ENCODE measurements around the gene PTPA.

The PTPA gene

DNA sequence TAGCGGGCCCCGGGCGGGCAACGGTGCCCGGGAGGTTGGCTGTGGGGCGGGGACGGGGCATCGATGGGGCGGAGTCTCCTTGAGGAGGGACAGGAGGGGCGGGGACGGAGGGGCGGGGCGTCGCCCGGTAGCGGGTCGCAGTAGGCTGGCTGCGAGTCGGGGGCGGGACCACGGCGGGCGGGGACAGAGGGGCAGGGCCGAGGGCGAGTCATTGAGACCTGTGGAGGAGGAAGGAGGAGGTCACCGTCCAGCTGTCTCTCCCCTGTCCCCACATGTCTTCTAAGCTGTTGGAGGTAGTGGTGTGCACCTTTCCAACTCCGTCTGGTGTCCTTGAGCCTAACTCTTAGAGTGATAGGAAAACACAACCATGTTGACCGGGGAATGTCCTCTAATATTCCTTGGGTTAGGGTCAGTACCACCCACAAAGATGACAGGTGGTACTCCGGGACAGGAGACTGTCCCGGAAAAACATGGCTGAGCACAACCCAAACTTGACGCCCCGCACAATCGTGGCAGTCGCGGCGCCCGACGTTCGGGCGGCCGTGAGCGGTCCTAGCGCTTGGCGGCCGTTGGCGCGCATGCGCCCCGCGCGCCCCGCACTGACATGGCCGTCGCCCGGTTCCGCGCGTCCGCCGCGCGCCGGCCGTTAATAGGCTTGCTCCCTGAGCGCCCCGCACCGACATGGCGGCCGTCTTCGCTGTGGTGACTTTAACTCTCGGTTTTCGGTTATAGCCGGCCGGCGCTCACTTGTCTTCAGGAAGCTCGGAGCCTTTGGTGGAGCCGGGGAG is at the start of gene PTPA, which contains the start of gene CRAT:
PTPA (plus strand) TSS at position 676 of the 788 bp plus-strand sequence. CDS start 186 bp downstream, outside the sequence.
CRAT (minus strand) TSS at position 54 of the 788 bp plus-strand sequence. CDS start 284 bp downstream, outside the sequence.
- no peak for FAIRE-seq

DNA sequence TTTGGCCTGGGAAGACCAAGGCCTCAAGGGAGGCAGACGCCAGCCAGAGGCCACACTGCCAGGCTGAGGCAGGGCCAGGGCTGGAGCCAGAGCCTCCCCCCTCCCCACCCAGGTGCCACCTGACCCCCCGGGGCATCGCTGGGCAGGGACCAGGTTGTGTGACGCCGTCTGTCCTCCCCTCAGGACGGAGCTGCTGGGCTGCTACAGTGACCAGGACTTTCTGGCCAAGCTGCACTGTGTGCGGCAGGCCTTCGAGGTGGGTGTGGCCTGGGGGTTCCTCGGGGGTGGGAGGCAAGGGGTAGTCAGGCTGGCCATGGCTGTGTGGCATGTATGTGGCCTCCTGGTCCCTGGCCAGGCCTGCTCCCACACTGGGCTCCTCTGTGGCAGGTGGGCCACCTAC is 48.2 kb upstream of the PTPA start:
- no peak for FAIRE-seq

DNA sequence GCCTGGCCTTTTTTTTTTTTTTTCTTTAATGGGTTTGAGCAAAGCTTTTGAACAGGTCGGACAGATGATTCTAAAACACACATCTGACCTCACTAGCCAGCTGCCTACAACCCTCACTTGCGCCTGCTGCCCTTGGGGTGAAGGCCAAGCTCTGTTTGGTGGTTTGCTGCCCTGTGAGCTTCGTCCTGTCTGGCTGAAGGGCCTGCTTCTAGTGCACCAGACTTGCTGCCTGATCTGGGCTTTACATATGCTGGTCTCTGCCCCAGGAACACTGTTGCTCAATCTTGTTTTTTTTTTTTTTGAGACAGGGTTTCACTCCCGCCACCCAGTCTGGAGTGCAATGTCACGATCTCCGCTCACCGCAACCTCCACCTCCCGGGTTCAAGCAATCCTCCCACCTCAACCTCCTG is 46.7 kb upstream of the PTPA start:
- no peak for FAIRE-seq

DNA sequence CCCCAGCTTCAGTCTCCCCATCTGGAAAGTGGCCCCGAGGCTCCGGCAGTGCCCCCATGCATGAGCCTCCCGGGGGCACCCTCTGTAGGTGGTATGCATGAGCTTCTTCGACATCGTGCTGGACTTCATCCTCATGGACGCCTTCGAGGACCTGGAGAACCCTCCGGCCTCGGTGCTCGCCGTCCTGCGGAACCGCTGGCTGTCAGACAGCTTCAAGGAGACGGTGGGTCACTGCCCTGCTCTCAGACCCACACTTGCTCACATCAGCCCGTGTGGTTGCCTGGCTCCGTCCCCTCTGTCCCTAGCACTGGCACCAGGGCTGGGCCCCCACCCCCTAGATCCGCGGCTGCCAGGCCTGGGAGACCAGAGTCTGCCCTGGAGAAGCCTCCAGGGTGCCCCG is 43.1 kb upstream of the PTPA start:
- FAIRE-seq: no peak

DNA sequence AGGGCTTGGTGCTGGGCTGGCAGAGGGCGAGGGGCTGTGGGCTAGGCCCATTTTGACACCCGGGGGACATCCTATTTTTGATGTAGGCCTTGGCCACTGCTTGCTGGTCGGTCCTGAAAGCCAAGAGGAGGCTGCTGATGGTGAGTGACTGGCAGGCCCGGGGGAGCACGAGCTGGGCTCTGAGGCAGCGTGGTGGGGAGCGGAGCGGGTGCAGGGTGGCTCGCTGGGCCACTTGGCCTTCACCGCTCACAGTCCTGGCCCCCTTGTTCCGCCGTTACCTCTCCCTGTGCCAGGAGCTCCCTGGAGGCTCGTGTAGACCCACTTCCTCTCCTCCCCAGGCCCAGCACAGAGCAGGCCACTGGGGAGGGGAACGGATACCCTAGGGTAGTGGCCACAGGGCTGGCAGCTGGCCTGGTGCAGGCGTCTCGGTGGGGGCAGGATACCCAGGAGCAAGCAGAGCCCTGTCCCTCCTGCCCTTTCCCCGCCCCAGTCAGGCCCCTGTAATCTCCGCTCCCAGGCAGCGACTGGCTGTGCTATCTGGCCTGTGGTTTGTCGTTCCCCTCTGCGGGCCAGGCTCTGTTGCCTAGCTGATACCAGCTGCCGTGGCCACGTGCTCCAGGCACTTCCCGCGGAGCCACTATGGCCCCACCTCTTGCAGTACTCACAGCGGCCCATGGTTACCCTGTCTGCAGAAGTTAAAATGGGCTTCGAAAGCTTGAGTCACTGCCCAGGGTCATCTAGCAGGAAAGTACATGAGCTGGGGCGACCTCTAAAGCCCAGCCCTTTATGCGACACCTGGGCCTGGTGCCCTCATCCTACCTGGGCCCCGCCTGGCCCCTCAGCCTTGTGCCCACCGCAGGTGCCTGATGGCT is 42.0 kb upstream of the PTPA start:
- no peak for FAIRE-seq

DNA sequence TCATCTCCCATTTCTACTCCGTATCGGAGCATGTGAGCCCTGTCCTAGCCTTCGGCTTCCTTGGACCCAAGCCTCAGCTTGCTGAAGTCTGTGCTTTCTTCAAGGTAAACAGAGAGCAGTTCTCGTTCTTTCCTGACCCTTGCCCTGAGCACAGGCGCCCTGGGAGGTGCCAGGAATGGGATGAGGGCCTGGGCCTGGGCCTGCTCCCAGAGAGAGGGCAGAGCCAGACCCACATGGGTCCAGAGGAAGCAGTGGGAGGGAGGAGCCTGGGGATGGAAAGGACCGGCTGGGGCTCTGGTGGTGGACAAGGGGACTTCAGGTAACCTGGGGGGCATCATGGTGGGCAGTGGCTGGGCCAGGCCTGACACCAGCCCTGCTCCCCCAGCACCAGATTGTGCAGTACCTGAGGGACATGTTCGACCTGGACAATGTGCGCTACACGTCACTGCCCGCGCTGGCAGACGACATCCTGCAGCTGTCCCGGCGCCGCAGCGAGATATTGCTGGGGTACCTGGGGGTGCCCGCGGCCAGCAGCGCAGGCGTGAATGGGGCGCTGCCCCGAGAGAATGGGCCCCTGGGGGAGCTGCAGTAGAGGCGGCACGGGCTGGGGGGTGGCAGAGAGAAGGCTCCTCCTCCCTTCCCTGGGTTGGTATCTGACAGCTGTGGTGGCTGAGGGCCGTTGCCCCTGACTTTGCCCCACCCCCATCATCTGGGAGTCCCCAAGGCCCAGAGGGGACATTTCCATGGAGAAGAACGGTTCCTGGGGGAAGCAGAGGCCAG is 41.2 kb upstream of the PTPA start:
- FAIRE-seq: no peak

DNA sequence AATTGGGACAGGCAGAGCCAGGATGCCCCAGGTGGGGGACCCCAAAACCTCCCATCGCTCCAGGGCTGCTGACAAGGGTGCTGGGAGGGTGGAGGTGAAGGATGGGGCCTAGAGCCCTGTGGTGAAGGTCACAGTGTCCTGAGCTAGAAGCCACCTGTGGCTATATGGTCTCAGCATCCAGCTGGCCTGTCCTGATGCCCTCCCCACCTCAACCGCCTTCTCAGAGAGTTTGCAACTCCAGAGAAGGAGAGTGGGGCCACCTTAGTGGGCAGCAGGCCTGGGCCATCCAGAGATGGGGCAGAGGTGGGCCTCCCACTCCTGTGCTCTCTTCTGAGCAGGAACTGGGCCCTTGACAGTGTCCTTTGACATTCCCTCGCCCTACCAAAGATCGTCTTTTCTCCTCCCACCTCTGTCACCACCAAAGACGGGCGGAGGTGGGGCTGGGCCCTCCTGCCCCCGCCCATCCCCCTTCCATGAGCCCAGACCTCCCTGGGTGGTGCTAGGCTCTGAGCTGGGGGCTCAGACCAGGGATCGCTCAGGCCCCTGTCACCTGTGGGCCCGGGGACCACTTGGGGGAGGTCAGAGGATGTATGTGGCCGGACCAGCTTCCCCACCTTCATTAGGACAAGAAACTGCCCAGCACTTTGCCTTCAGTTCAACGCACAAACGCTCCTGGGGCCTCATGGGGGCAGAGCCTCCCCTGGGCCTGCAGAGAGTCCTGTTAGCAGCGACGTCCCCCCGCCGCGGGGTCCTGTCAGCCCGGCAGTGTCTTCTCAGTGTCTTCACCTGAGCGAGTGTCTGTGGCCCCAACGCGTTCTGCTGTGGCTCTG is 40.3 kb upstream of the PTPA start:
- no peak for FAIRE-seq

DNA sequence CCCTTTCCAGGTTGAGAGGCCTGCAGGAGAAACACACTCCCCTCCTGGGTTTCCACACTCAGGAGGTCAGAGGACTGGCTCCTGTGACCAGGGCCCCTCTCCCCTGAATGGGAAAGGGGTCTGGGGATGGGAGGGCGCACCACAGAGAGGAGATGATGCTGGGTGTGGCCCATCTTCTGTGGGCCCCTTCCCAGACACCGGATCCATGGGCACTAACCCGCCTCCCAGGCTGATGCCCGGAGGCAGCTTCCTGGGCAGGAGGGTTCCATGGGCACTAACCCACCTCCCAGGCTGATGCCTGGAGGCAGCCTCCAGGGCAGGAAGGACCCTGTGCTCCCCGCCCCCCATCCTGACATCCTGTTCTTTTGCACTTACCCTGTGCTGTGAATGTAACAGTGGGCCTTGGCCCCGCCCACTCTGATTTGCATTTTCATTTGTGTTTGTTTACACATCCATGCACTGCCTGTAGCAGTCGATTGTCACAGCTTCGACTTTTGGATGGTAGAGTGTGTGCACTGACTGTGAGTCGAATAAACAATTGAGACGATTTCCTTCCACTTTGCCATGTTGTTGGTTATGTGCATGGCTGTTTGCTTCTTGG is 39.6 kb upstream of the PTPA start:
- FAIRE-seq: no peak

DNA sequence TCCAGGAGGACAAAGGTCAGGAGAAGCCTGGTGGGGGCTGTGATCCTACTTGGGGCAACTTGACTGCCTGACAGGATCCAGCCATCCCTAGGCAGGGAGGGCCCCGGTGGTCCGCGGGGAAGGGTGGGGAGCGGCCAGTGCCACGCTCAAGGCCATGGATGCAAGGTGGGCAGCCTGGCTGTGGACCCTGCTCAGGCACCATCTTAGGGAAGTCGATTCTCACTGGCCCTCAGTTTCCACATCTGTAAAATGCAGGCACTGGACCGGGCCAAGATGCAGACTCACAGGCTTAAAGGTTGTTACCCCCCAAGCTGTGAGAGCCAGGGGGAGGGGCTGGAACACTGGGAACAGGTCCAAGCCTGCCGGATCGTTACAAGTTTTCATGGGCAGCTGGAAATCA is 39.0 kb upstream of the PTPA start:
- no peak for FAIRE-seq

DNA sequence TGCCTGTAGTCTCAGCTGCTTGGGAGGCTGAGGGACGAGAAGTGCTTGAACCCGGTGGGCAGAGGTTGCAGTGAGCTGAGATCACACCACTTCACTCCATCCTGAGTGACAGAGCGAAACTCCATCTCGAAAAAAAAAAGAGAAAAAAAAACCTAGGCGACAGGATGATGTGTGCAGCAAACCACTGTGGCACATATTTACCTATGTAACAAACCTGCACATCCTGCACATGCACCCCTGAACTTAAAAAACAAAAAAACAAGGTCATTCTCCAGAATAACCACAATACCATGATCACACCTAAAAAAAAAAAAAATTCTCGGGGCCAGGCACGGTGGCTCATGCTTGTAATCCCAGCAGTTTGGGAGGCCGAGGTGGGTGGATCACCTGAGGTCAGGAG is 37.8 kb upstream of the PTPA start:
- FAIRE-seq: no peak

DNA sequence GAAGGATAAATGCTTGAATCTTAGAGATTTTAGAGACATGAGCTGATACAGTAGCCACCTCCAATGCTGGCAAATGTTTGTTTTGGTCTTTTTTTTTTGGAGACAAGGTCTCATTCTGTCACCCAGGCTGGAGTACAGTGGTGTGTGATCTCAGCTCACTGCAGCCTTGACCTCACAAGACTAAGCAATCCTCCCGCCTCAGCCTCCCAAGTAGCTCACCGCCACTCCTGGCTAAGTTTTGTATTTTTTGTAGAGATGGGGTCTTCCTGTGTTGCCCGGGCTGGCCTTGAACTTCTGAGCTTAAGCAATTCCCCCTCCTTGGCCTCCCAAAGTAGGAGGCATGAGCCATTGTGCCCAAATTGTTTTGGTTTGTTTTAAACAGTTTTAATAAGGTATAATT is 37.1 kb upstream of the PTPA start:
- FAIRE-seq: no peak

DNA sequence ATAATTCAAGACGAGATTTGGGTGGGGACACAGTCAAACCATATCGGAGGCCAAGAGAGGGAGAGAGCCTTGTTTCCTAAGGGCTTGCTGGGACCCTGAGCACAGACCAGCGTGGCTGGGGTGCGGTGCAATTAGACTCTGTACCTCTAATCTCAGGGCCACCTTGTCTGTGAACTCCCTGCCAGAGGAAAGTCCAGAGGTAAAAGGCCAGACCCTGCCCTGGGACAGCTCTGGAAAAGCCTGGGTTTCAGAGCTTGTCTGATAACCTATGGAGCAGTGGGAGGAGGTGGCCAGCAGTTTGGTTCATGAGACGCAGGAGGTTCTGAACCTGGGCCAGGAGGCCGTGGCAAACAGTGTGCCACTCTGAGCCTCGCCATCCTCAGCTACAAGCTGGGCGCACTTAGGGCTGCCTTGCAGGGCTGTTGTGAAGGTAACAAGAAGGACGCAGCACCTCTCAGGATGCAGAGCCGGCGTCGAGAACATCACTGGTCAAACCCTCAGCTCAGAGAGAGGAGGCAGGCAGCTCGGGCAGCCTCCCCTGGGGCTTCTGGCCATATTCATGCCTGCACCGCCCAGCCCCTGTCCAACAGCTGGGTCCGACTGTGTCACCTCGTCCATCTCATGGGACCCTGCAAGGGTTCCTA is 35.1 kb upstream of the PTPA start:
- no peak for FAIRE-seq

DNA sequence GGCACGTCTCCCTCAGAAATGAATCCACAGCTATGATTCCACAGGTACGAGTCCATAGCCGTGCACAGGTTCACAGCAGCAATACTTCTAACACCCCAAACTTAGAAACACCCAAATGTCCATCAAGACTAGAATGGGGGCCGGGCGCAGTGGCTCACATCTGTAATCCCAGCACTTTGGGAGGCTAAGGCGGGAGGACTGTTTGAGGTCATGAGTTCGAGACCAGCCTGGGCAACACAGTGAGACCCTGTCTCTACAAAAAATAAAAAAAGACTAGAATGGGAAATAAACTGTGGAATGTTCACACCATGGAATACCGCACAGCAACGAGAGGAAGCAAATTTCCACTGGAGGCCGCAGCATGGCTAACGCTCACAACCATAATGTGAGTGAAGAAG is 34.6 kb upstream of the PTPA start:
- no peak for FAIRE-seq

DNA sequence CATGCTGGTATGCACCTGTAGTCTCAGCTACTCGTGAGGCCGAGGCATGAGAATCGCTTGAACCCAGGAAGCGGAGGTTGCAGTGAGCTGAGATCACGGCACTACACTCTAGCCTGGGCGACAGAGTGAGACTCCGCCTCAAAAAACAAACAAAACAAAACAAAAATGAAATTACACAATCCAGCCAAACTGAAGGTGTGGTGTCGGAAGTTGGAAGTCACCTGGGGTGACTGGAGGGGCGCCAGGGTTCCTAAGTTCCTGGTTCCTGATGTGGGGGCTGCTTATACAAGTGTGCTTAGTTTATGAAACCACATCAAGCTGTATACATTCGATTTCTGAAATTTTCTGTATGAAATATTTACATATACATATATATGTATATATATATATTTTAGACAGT is 34.0 kb upstream of the PTPA start:
- no peak for FAIRE-seq

DNA sequence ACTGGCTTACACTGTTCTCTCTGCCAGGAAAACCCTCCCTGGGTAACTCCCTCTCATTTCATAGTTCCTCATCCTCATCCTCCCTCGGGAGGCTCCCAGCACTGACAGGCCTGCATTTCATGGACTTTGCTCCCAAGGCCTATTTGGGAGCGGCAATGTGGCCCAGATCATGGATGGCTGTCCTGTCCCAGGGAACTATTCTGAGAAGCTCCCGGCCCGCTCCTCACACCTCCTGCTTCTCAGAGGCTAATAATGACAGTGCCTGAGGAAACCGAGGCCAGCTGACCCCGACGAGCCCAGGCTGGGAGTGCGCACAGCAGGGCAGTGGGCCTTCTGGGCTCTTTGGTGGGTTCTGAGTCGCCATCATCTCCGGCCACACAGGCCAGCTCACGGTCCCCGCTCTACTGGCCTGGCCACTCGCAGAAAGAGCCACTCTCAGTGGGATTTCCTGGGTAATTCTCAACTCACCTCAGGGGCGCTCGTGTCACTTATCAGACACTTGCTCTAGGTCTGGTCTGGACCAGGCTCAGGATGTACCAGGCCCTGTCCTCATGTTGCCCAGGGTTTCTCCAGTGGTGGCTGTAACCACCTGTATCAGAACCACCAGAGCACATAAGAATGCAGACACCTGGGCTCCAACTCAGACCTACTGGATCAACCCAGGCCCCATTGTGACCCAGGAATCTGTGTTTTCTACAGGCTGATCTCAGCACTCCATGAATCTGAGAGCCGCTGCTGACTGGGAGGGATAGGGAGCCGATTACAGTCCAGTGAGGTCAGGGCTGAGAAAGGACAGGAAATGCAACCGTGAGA is 32.3 kb upstream of the PTPA start:
- FAIRE-seq: no peak

DNA sequence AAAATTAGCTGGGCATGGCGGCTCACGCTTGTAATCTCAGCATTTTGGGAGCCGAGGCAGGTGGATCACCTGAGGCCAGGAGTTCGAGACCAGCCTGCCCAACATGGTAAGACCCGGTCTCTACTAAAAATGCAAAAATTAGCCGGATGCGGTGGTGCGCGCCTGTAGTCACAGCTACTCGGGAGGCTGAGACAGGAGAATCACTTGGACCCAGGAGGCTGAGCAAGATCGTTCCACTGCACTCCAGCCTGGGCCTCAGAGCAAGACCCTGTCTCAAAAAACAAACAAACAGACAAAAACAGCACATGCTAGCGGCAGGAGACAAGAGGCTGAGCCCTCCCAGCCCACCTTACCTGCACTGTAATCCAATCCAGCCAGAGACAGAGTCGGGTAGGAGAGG is 31.4 kb upstream of the PTPA start:
- no peak for FAIRE-seq

DNA sequence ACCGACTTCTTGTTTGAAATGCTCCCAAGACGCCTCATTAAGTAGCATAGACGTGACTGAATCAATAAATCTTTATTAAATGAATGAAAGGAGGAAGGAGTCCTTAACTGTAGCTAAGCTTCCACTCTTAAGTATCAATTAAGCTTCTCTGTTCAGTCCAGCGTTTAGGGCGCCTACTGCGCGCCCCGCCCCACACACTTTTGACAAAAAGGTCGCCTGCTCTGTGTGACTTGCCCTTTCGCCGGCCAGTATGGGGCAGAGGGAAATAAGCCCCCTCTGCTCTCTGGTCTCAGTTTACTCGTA is 31.0 kb upstream of the PTPA start:
- FAIRE-seq: no peak

DNA sequence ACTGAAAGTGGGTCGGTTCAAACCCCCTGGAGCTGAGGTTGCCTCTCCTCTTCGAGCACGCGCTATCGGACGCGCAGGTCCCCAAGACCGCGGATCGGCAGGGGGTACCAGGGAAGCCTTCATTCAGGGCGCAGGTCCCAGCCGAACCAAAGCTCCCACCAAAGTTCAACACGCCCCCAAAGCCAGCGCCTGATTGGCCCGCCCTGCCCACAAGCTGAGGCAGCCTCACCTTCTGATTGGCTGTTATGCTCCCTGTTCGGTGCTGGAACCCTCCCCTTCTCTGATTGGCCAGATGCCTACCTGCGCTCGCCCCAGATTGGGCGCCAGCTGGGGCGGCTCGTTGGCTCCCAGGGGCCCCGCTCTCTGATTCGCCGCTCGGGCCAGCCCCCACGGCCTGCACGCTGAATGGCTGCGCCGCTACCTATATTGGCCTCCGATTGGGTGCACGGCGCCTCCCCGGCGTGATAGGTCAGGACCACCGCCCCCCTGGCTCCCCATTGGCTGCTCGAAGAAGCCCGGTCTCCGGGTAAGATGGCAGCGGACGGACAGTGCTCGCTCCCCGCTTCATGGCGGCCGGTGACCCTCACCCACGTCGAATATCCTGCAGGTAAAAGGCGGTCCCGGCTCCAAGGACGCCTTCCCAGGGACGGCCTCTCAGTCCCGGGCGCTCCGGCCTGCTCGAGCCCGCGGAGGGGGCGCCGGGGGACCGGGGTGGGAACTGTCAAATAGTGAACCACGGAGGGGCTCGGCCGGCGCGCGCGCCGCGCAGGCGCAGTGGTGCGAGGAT is 30.4 kb upstream of the PTPA start, which contains the start of gene DOLPP1:
DOLPP1 (plus strand) TSS at position 511 of the 787 bp plus-strand sequence; CDS start at position 532, 21 bp downstream.
- FAIRE-seq: peak; percentile 28

DNA sequence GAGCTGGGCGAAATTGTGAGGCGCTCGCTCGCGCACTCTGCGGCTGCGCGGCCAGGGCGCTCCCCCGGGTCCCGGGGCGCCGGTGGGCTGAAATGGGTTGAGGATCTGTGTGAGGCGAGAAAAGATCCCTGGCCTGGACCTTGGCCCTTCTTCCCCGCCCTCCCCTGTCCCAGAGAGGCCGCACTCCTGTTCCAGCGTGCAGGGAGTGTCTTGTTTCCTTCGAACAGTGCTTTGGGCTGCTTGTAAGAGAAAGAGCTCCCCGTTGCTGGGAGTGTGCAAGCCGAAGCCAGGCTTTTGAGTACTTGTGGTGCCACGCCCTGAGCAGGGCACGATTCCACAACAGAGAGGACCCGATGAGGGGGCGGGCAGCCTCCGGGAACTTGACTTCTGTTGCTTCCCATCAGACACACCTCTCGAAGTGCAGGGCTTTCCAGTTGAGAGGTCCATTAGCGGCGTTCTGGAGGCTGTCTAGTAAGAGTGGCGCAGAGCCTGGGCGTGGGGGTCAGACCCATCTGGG is 29.8 kb upstream of the PTPA start:
- no peak for FAIRE-seq

Data from TTC549 (cell line).